NCI-H2107 treated with DMSO at 0.1 percent for 48 hours (cell line): Measurements from ENCODE around the gene ACP1.

Source experiments
- DNase-seq: peaks from one replicate; lab custom pipeline; 2025; ENCODE audit not compliant: unreplicated experiment; lab: John Stamatoyannopoulos, UW

The ACP1 gene

GRCh38 chr2:254241-254640 is 10.5 kb upstream of the ACP1 start:
- no peak for DNase-seq

DNA sequence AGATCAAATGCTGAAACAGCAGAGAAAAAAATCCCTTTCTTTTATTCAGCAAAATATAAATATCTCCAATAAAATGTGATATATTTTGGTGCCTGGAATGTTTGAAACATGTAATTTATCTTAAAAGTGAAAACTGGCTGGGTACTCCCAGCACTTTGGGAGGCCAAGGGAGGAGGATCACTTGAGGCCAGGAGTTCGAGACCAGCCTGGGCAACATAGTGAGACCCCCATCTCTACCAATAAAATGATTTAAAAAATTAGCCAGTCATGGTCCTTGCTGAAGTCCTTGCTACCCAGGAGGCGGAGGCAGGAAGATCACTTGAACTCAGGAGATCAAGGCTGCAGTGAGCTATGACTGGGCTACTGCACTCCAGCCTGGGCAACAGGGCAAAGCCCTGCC is 9.6 kb upstream of the ACP1 start:
- DNase-seq: no peak

GRCh38 chr2:256094-256493 is 8.7 kb upstream of the ACP1 start:
- no peak for DNase-seq

DNA sequence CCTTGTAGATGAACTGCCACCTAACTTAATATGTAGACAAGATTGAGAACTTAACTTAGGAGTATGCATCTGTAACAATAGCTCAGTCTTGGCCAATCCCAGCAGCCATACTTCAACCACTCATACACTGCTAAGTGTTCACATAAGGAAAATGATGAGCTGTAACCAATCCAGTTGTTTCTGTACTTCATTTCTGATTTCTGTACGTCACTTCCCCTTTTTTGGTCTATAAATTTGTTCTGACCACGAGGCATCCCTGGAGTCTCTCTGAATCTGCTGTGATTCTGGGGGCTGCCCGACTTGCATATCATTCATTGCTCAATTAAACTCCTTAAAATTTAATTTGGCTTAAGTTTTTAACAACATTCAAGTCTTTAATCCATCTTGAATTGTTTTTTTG is 7.3 kb upstream of the ACP1 start:
- DNase-seq: no peak

DNA sequence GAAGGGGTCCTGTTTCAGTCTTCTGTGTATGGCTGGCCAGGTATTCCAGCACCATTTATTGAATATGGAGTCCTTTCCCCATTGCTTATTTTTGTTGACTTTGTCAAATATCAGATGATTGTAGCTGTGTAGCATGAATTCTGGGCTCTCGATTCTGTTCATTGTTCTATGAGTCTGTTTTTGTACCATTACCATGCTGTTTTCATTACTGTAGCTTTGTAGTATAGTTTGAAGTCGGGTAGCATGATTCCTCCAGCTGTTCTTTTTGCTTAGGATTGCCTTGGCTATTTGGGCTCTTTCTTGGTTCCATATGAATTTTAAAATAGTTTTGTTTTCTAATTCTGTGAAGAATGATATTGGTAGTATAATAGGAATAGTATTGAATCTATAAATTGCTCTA is 6.9 kb upstream of the ACP1 start:
- DNase-seq: no peak

DNA sequence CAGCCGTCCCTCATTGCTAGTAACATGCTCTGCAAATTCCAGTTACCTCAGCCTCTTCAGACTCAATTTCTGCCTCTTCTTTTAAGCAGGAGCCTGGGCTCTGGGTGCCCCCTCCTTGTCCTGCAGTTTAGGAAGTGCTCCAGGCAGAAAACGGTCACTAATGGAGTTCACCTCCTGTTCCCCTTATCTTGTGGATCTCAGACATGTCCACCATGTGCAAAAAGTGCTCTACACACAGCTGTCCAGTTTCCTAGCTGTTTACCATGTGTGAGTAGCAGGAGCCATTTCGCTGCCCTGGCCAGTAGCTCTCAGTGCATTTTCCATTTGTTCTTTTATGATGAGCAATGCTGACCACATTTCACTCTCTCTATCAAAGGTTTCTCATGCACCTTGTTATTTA is 5.8 kb upstream of the ACP1 start:
- DNase-seq: no peak

GRCh38 chr2:259789-260331 is 4.9 kb upstream of the ACP1 start:
- no peak for DNase-seq

- no peak for DNase-seq
These were observed 4.1 kb upstream of the ACP1 start for GRCh38 chr2:260507-261161.

- no peak for DNase-seq
These were observed 2.6 kb upstream of the ACP1 start for GRCh38 chr2:262117-262516.

GRCh38 chr2:263022-263738 is 1.6 kb upstream of the ACP1 start:
- no peak for DNase-seq

DNA sequence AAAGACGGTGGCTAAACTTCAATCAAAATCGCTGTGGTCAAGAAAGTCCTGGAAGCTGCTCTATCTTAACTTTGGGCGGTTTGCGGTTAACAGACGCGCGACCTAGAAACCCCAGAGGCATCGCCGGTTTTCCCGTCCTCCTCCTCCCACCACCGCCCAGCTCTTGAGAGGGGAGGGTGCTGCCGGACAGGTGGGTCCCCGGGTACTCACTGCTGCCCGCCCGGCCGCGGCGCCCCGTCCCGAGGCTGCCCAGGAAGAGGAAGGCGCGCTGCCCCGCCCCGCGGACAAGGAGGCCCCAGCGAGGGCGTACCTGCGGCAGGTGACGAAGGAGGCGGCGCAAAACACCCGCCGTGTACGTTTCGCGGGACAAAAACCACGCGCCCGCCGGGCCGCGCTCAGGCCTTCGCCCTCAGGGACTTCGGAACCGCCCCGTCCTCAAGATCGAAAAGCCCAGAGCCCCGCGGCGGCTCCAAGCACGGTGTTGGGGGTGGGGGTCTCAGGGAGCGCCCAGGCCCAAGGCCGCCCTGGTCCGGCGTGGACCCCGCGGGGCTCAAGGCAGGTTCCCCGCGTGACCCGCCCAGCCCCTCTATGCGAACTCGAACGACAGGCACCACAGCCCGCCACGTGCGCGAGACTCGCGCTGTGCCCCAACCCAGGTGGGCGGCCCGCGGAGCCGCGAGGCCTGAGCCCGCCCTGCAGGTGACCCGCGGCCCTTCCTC is 814 bp upstream of the ACP1 start, which contains the start of gene SH3YL1:
SH3YL1 (minus strand) TSS at position 259 of the 719 bp plus-strand sequence; CDS start at position 211, 48 bp downstream.
- DNase-seq: no peak

GRCh38 chr2:268323-268722 is 3.6 kb downstream of the ACP1 start:
- DNase-seq: no peak

GRCh38 chr2:269356-270030 is 4.7 kb downstream of the ACP1 start:
- no peak for DNase-seq

DNA sequence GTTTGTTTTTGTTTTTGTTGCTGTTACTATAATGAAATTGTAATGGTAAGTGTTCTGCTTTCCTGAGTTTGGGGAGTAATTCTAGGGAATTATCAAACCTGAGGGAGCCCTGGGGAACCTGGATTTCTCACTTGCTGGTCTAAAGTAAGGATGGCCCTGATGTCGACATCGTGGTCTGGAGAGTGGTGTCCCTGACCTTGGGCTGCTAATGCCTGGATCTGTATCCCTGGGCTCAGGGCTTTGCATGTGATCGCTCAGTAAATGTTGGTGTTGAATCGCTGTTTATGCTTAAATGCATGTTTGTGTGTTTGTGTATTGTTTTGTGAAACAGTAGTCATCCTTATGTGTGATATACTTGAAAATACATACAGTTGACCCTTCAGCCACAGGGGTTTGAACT is 6.1 kb downstream of the ACP1 start:
- DNase-seq: no peak

- no peak for DNase-seq
These were observed 7.2 kb downstream of the ACP1 start for GRCh38 chr2:271917-272316.

GRCh38 chr2:273333-273732 is 8.6 kb downstream of the ACP1 start:
- DNase-seq: peak; percentile 35

DNA sequence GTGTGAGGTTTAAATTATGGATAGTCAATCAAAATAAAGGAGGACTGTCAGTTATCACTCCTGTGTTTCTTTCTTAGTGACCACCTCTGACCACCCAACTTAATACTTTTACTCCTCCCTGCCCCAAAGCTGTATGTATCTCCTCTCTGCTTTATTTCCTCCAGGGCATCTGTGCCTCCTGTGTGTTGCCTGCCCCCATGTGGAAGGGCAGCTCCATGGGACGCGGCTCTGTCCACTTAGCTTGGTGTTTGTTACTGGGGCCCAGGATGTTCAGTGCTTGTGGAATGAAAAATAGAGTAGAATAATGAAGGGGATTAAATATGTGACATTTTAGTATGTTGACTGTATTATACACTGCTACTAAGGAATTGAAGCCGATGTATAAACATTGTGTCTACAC is 9.8 kb downstream of the ACP1 start:
- DNase-seq: no peak

GRCh38 chr2:275466-275865 is 10.7 kb downstream of the ACP1 start:
- DNase-seq: no peak

DNA sequence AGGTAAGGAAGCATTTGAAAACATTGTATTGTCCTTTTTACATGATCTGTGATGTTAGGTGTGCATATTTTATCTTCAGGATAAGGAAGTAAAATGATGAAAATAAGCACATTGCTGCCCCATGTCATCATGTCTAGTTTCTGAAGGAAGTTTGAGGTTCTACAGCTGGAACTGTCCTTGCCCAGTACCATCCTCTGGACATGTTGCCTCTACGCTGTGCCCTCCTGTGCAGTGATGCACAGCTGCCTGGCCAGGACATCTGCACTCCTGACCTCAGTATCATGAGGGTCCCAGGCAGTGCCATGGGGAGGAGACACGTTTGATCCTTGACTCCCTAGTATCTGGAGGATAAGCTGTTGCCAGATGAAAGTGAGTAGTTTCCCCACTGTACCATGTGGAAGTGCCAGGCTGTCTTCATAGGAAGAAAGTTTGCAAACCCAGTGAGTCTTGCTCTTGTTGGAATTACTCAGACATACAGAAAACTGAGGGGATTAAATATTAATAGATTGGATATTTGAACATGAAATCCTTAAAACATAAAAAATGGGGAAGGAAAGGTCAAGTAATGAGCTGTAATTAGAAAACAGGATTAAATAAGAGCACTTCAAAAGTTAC is 13.7 kb downstream of the ACP1 start:
- no peak for DNase-seq

DNA sequence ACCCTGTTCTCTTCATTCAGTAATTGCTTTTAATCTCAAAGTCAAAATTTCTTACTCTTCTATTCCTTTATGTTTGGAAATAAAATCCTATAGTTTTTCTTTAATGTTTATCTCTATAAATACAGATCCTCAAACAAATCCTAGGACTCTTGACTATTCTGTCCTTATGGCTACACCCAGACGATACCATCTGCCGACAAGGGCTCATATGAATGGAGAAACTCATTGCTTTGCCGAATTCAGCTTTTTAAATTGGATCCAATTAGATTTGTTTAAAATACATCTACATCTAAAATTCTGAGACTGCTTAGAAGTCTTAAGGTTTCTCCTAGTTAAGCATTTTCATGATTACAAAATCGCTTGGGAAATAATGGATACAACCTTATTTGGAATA is 14.2 kb downstream of the ACP1 start:
- DNase-seq: no peak

DNA sequence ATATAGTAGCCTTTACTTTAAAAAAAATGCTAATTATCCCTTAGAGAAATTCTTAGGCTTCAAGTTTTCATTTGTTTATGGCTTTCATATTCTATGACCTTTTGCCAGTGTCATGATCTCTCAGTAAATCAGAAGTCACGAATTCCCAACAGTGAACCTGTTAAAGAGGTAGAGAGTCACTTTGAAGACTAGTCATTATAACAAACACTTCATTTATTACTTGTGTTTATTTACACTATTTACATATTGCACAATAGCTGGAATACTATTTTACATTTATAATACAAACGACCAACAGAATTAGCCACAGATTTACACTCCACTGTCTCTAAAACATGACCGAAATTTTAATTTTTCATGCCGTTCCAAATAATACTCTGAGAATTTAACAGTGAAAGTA is 14.6 kb downstream of the ACP1 start:
- no peak for DNase-seq
